Measurements from ENCODE around the gene SOD3.

SOD3 gene

GRCh38 chr4:24796620-24797019 lies 1.2 kb downstream of the SOD3 start:
- TF ChIP-seq CTCF (conservative IDR thresholded peaks at IDR 0.05; ENCODE audit: low read length) = no peak
- no peak for DNase-seq (ENCODE audit: low read depth)
- no peak overlapping the region for H3K4me3 ChIP-seq (ENCODE audit: low read length)

DNA sequence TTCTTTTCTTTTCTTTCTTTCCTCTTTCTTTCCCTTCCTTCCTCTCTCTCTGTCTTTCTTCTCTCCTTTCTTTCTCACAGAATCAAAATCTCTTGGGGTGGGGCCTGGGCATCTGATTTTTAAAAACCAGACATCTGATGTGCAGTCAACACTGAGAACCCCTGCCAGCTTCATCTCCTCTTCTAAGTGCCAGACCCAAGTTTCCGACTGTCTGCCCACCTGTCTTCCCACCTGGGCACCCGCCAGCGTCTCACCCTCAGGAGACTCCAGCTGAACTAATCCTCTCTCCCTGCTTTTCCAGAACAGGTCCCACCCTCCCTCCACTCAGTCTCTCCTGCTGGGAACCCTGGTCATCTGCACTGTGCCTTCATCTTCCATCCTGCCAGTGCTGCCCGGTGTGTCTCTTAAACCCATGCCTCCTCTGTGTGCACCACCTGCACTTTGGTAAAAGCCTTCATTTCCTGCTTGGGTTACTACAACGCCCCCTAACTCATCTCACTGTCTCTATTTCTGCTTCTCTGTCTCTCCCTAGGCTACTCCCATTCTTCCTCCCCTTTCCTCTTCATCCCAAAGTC lies 2.8 kb downstream of the SOD3 start:
- H3K4me3 ChIP-seq (ENCODE audit: low read length) = no peak overlapping the region
- DNase-seq (ENCODE audit: low read depth) = no peak
- TF ChIP-seq CTCF (conservative IDR thresholded peaks at IDR 0.05; ENCODE audit: low read length) = no peak

DNA sequence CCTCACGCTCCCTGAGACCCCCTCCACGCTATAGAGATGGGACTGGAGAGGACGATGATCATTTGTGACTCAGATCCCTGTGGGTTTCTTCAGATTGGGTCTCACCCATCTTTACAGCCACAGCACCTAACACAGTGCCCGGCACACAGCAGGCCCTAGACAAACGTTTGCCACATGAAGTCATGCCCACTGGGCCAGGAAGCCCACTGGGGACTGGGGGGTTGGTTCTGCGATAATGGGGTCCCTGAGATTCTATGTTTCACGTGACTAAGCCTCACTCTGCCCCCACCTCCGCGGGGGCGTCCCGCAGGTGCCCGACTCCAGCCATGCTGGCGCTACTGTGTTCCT lies 3.8 kb downstream of the SOD3 start:
- H3K4me3 ChIP-seq (ENCODE audit: low read length) = no peak overlapping the region
- no peak for DNase-seq (ENCODE audit: low read depth)
- TF ChIP-seq CTCF (conservative IDR thresholded peaks at IDR 0.05; ENCODE audit: low read length) = no peak

DNA sequence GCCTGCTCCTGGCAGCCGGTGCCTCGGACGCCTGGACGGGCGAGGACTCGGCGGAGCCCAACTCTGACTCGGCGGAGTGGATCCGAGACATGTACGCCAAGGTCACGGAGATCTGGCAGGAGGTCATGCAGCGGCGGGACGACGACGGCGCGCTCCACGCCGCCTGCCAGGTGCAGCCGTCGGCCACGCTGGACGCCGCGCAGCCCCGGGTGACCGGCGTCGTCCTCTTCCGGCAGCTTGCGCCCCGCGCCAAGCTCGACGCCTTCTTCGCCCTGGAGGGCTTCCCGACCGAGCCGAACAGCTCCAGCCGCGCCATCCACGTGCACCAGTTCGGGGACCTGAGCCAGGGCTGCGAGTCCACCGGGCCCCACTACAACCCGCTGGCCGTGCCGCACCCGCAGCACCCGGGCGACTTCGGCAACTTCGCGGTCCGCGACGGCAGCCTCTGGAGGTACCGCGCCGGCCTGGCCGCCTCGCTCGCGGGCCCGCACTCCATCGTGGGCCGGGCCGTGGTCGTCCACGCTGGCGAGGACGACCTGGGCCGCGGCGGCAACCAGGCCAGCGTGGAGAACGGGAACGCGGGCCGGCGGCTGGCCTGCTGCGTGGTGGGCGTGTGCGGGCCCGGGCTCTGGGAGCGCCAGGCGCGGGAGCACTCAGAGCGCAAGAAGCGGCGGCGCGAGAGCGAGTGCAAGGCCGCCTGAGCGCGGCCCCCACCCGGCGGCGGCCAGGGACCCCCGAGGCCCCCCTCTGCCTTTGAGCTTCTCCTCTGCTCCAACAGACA lies 4.4 kb downstream of the SOD3 start:
- DNase-seq (ENCODE audit: low read depth) = no peak
- H3K4me3 ChIP-seq (ENCODE audit: low read length) = no peak overlapping the region; the same call in 1 of the 2 replicates
- TF ChIP-seq CTCF (conservative IDR thresholded peaks at IDR 0.05; ENCODE audit: low read length) = no peak

GRCh38 chr4:24800325-24800895 lies 5.0 kb downstream of the SOD3 start:
- TF ChIP-seq CTCF (conservative IDR thresholded peaks at IDR 0.05; ENCODE audit: low read length) = no peak
- DNase-seq (ENCODE audit: low read depth) = no peak
- H3K4me3 ChIP-seq (ENCODE audit: low read length) = peak overlapping the region; percentile 44

- no peak for DNase-seq (ENCODE audit: low read depth)
- H3K4me3 ChIP-seq (ENCODE audit: low read length) = no peak overlapping the region
- no peak for TF ChIP-seq CTCF (conservative IDR thresholded peaks at IDR 0.05; ENCODE audit: low read length)
These were observed 5.9 kb downstream of the SOD3 start for GRCh38 chr4:24801136-24801855.

All from AG10803 (cell line).